RCC 7860 (cell line): ENCODE results near the gene SLC4A5.
"Not testable (repeated sequence)": the region's sequence is repeated elsewhere in the genome, so short reads cannot be mapped to it uniquely, and the experiment has no call there.

Experiments used
- DNase-seq: peaks from one replicate; pipeline ENCODE4 v3.0.0-alpha.2; 2015; ENCODE audit warnings: low spot score
- FAIRE-seq: peaks from 2 replicates; lab custom pipeline; 2012; peaks lifted over from hg19 to GRCh38; lab: Jason Lieb, UNC

Gene SLC4A5

DNA sequence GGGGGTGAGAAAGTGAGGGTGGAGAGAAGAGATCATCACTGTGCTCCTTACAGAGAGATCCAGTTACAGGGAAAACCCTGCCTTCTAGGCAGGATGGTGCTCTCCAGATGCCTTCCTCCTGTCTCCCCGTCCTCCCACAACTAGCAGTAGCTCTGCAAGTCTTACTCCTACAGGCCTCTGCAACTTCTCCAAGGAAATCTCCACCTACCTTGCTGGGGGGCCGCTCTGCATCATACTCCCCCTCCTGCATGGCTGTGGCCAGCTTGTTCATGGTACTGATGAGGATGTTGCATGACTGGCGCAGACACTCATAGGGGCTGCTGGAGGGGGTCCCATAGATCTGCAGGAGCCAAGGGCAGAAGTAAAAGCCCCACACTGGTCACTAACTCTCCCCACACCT, 22.8 kb upstream of the SLC4A5 start:
- FAIRE-seq = no peak

DNA sequence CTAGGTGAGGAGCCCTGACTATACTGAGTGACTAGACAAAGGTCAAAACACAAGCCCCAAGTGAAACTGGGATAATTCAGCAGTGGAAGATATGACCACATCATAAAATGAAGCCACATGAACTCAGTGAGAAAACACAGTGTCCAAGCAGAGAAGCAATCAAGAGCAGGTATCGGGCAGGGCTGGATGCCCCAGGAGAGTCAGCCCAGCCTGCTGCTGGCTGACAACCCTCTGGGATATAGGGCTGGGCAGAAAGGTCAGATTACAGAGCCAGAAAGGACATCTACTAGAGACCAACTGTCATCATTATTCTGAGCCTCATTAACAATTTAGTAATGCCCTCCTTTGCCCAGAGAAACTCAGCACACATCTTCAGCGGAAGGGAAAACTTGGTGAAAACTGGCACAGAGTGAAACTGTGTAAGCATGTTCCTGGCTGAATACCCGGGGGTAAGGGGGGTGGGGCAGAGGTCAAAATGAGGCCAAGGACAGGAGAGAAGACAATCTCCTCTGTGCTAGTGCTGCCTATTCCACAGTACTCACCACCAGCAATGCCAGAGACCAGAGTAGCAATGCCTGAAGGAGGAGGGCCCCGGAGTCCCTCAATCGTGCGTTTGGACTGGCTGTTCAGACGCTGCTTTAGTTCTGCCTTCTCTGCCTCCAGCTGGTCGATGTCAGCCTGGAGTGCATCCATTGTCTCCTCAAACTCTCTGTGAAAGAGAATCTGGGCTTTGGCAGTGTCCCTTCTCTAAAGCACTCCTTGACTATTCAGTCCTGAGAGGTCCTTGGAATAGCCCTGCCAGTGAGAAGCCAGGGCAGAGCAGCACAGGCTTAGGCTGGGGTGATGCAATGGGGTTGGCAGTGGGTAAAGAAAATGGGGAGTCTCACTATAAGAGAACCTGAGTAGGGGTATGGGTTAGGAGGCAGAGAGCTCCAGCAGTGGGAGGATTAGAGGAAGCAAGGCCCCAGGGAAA, 21.6 kb upstream of the SLC4A5 start:
- DNase-seq = no peak
- no peak for FAIRE-seq

More for the DNA sequence above, 22.8 kb upstream of the SLC4A5 start:
- no peak for DNase-seq

DNA sequence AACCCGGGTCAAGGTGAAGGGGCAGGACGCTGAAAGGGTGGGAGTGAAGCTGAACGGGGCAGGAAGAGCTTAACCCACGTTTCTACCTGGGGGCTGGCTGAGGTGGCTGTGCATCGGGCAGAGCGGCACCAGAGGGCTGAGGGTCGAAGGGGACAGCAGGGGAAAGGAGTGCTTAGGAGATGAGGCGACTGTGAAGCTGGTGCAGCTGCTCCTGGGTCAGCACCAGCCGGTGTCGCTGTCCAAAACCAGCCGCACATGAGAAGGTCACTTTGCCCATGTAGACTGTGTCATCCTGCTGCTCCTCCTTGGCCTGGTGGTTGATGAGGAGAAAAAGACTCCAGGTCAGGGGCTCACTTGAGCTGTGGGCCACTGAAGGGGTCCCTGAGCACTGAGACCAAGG, 18.1 kb upstream of the SLC4A5 start:
- DNase-seq (no peak), FAIRE-seq (no peak)

DNA sequence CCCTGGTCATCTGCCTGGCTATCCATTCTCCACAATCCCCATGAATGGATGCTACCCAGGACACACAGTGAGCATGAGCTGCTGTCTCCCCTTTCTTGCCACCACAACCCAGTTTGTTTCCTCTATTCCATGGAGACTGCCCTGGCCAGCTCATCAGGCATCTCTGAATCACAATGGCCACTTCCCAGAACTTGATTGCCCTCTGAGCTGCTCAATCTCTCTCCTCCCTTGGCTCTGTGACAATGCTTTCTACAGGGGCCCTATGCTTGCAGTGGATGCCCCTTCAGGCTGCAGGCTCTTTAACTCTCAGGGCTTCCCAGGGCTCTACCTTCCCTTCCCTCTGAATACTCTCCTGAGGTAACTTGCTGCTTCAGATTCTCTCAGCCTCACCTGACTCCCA, 14.4 kb upstream of the SLC4A5 start:
- FAIRE-seq (no peak), DNase-seq (no peak)

DNA sequence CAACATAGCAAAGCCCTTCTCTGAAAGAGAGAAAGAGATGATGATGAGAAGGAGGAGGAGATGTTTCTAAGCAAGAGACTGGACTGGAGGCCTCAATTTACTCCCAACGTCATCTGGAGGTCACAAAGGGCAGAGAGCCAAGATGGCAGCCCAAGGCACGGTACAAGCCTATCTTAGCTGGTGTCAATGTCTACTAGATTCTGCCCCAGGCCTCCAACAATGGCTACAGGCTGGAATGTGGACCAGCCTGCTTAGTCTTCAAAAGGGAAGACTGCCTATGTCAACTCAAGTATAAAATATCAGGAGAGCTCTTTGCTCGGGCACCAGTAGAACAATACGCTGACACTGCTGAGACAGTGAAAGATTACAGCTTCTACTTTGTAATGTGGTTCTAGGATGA, 6.7 kb upstream of the SLC4A5 start:
- no peak for DNase-seq
- FAIRE-seq = no peak

DNA sequence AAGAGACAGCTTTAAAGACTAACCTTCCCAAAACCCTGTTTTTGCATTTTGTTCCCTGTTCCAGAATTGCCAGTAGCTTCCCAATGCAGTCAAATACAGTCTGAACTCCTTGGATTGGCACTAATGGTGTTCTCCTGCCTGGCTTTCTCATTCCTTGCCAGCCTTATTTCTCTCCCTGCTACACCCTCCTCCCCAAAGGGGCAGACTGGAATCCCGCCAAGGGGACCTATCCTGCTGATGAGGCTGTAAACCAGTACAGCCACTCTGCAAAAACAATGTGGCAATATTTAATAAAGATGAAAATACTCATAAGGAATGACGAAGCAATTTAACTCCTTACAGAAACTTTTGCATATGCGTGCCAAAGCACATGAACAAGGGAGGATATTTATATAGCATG, 4.5 kb upstream of the SLC4A5 start:
- FAIRE-seq = no peak

DNA sequence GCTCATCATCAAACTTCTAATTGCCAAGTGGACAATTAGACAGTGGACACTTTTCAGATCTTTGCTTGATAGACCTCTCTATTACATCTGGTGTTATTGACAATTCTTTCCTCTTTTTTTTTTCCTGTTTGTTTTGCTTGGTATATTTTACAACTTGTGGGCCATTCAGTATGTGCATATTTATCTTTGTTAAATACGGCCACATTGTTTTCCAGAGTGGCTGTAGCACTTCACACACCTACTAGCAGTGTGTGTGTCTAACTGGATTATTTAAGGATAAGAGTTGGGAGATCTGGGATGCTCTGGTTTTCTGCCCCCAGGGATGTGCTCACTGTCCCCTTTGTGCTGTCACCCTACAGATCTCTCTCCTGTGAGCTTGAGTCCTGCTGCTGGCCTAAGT, 4.1 kb upstream of the SLC4A5 start:
- FAIRE-seq = no peak
- no peak for DNase-seq

More for the DNA sequence above, 4.5 kb upstream of the SLC4A5 start:
- no peak for DNase-seq

DNA sequence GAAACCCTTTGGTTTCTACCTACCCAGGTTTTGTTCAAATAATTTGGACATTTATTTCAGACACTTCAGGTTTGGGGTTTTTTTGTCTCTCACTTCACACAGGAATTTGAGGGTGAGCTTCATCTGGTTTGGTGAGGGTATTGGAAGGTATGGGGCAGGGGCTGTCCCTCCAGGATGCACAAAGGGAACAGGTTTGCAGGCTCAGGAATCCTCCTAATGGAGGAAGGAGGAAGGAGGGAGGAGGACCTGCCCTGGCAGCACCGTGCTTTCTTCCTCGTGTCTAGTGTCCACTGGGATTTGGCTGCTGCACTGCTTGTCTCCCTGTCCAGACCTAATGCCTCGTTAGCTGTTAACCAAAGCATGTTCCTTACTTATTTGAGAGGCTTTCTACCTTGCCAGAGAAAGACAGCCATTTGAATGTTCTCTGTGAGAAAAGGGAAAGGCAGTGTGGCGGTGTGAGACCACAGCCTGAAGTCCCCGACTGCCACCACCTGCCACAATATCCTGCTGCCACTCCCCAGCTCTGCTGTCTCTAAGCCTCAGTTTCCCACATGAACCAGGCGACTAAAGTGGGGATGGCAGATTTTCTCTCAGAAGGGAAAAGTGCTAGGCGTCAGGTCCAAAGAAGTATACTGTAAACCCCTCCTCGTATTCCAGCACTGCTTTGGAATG, 2.2 kb upstream of the SLC4A5 start:
- no peak for DNase-seq
- no peak for FAIRE-seq

DNA sequence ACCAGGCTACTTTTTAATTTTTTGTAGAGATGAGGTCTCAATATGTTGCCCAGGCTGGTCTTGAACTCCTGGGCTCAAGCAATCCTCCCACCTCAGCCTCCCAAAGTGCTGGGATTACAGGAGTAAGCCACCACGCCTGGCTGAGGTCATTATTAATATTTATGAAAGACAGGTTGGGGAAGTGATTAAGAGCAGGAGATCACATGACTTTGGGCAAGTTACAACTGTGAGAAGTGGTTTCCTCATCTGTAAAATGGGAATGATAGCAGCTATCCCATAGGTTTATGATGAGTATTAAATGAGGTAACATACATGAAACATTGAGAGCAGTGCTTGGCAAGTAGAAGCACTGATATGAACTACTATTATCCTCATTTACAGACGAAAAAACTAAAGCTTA, 7.0 kb downstream of the SLC4A5 start:
- FAIRE-seq, DNase-seq: not testable (repeated sequence)

DNA sequence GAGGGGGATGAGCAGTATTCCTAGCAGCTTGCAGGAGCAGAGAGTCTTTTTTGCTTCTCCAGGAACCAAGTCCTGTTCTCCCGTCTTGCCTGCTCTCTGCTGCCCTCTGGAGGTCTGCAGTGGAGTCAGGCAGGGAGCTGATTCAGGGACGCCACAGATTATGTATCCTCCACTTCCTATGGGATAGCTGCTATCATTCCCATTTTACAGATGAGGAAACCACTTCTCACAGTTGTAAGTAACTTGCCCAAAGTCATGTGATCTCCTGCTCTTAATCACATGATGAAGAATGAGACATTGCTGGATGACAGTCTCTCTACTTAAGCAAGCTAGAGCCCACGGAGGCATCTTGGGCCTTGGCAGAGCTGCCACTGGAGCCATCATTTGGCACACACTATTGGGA, 8.3 kb downstream of the SLC4A5 start:
- DNase-seq = peak; percentile 45
- no peak for FAIRE-seq

DNA sequence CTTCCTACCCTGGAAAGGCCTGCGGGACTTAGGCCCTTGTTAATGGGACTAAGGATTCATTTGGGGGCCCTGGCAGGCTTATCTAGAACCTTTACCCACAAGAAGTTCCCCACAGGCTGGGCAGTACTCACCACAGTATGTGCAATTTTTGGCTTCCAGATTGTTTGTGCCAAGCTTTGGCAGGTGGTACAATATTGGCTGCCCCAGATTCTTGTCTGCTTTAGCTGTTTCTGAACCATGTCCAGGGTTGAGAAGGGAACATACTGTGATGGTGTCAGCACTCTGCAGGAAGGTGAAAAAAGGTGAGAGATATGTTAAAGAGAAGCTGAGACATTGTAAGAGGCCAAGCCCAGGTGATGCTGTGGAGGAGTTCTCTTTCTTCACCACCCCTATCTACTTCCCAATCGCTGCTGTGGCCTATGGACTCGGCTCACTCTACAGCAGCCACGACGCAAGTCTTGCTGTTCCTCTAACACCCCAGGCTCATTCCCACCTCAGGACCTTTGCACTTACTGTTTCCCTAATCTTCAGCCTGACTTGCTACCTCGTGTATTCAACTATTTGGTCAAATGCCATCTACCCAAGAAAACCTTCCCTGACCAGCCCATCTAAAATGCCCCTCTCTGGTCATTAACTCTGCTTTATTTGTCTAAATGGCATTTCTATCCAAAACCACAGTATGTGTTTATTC, 9.2 kb downstream of the SLC4A5 start:
- FAIRE-seq = no peak
- no peak for DNase-seq

DNA sequence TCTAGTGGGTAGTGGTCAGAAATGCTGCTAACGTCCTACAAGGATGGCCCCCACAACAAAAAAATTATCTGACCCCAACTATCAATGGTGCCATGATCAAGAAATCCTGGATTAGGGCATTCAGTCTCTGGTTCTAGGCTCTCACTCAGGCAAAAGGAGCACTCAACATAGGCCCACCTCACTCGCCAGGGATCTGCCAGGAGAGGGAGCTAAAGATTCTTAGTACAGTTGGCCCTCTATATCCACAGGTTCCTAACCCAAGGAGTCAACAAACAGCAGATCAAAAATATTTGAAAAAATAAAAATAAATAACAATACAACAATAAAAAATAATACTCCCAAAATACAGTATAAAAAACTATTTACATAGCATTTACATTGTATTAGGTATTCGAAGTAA, 10.0 kb downstream of the SLC4A5 start:
- no peak for DNase-seq
- no peak for FAIRE-seq

DNA sequence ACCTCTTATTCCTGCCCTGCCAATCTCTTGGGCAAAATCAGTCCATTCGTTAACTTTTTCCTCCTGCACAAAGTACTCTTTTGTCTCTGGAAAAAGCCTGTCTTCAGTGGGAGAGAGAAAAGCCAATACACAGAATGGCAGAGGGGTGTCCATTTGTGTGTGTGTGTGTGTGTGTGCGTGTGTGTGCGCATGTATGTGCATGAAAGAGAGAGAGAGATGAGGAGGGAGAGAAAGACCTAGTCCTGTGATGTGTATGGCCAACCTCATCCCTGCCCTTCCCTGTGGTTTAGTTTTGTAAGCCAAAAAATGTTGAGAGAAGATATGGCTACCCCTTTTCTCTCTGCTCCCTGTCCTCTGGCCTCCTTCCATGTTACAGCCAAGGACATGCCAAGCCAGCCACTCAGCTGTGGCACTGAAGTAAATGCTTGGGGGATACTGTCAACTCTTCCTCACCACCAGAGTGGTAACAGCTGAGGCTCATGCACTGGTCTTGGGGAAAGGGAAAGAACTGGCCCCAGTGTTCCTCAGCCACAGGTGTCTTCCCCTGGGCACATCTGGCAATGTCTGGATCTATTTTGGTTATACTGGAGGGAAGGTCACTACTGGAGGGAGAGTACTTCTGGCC, 10.6 kb downstream of the SLC4A5 start:
- DNase-seq (no peak), FAIRE-seq (no peak)

DNA sequence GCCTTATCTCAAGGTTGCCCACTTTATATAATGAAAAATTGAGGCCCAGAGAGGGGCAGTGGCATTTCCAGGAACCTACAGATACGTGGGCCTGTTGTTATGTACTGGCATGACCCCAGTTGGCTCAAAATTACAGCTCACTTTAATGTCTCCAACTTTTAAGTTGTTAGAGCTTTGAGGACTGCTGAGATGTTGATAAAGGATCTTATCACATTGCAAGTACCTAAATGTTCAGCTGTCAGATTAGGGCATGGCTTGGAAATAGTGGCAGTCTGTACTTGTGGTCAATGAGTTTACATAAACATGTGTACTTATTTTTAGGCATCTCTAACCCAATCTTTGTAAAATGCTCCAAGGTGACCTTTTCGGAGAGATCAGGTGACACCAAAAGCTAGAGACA, 14.6 kb downstream of the SLC4A5 start:
- no peak for FAIRE-seq

DNA sequence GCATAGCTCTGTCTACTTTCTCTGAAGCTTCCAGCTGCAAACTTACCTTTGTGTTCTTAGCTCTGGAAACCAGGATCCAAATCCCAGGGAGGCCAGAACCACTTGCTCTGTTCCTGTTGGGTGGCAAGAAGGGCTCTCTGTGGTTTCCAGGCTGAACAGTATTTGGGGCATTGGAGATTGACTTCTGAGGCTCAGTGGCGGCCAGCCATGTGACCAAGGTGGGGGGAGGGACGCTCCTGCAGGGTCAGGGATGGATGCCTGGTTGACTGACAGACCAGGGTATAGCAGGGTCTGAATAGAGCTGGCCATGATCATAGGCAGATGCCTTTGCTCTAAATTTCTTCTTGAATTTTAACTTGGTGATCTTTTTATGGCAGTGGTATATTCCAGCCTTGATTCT, 15.1 kb downstream of the SLC4A5 start:
- DNase-seq = no peak
- no peak for FAIRE-seq

More for the DNA sequence above, 14.6 kb downstream of the SLC4A5 start:
- DNase-seq = no peak

DNA sequence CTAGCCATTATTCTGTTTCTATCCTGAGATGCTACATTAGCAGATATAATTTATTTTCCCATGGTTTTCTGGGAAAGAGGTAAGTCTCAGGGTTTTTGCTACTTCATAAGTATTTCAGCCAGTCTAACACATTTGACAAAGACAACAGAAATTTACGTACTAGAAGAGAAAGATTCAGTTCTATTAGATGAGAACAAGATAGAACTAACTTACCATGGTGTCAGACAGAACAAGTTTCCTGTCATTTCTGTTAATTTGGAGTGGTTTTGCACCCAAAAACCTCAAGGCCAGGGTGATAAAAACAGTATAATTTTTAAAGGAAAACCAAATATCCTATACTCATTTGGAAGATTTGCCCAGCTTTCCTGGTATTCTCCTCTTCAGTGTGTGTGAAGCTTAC, 15.6 kb downstream of the SLC4A5 start:
- no peak for FAIRE-seq
- no peak for DNase-seq

DNA sequence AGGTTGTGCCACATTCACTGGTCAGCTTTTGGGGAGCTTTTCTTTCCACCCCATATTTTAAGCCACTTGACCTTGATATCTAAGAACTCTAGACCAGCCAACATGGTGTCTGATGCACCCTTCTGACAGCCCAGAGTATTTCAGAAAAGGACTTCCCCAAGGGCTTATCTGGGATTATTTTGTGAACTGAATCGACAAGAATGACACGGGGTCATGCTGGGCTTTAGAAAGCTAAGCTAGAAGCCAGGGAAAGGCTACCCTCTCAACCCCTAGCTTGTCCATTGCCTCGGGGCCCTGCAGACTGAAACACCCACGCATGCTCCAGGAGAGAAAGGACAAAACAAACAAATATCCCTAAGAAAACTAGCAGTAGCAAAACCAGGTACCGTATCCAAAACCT, 16.0 kb downstream of the SLC4A5 start:
- FAIRE-seq = no peak
- DNase-seq = no peak

DNA sequence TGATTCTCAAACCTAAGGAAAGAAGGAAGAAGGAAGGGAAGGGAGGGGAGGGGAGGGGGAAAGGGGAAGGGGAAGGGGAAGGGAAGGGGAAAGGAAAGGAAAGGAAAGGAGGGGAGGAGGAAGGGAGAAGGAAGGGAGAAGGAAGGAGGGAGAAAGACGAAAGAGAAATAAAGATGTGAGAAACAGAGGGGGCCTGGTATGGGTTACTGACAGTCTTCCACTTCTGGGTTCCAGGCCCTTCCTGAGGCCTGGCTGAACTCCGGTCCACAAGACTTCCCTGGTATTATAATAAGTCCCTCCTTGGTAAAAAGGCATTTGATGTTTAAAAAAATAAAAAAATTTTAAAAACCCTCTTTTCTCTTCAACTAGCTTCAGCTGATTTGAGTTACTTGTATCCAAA, 17.4 kb downstream of the SLC4A5 start:
- DNase-seq = no peak
- FAIRE-seq = no peak

DNA sequence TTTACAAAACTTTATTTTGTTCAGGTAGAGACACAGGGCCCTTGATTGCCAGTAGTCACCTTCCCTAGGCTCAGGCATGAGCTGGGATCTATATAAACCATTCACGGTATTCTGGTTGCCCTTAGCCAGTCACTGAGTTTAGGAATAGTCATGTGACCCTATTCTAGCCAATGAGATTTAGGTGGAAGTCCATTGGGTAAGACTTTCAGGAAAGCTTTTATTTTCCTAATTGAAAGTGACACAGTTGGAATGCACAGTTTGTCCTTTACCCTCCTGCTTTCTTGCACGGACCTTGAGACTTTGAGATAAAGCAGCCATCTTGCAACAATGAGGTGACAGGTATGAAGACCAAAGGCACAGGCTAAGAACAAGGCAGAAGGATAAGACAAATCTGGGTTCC, 21.5 kb downstream of the SLC4A5 start:
- no peak for DNase-seq
- FAIRE-seq = no peak

DNA sequence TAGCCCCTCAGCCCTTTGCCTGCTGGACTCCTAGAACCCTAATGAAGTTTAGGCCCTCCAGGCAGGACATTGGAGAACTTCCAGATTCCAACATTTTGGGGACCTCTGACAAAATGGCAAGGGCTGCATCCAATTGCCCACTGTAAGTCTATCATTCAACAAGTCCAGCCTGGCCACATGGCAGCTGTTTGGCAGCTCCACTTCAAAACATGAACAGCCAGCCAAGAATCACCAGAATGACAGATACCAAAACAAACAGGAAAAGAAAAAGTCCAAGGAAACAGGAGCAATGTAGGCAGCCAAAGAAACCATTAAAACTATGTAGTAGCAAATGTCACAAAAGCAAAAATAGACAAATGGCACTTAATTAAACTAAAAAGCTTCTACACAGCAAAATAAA, 25.5 kb downstream of the SLC4A5 start:
- DNase-seq (no peak), FAIRE-seq (no peak)

DNA sequence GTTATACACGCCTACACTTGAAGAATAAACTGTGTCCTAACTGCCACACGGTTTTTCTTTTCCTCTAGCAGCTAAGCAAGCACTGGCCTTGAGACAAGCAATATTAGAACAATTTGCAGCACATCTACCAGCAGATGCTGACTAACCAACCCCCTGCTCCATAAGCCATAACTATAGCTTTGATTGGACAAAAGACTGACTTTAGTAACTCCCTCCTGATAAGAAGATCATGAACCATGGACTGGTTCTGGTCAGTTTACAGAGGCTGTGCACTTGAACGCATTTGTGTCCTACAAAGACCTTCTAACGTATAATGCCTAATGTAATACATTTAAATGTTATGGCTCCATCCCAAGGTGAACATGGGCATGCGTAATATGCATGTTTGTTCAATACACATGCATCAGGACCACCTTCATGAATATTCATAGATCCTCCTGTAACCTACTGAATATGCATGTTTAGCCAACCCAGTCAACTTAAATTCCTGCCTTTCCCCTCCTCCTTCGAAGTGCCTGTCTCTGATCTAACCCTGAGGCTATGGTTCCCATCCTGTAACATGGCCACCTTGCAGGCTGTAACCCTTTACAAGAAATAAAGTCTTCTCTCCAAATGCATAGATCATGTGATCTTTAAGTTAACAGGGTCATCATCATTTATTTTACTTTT, 26.5 kb downstream of the SLC4A5 start:
- FAIRE-seq (no peak), DNase-seq (no peak)
